HEK293 (cell line): ENCODE measurements around the gene UBTFL1.

ENCODE experiments used
- RBAK ChIP-seq: fragments of 450-650 bp; formaldehyde crosslinking; IDR thresholded peaks from 2 replicates; pipeline ENCODE4 v1.5.1; 2016; ENCODE audit warnings: missing biosample characterization, missing genetic modification characterization
- ZNF169 ChIP-seq: fragments of 450-650 bp; formaldehyde crosslinking; IDR thresholded peaks from 2 replicates; pipeline ENCODE4 v1.5.1; 2016; ENCODE audit warnings: missing biosample characterization, missing genetic modification characterization
- ZNF624 ChIP-seq: fragments of 450-650 bp; formaldehyde crosslinking; IDR thresholded peaks from 2 replicates; pipeline ENCODE4 v1.5.1; 2017; ENCODE audit warnings: missing biosample characterization, missing genetic modification characterization
- ZNF677 ChIP-seq: fragments of 450-650 bp; IDR thresholded peaks from 2 replicates; pipeline ENCODE4 v1.5.0; 2018; ENCODE audit warnings: missing biosample characterization, mild to moderate bottlenecking, missing genetic modification characterization, moderate library complexity
- TF ChIP-seq, protein P1 (sequence below): fragments of 450-650 bp; formaldehyde crosslinking; IDR thresholded peaks from 2 replicates; pipeline ENCODE4 v1.5.1; 2016; ENCODE audit warnings: missing biosample characterization, missing genetic modification characterization
- TF ChIP-seq, protein P2 (sequence below): fragments of 450-650 bp; formaldehyde crosslinking; IDR thresholded peaks from 2 replicates; pipeline ENCODE4 v1.5.1; 2016; ENCODE audit warnings: missing biosample characterization, missing genetic modification characterization
- TF ChIP-seq, protein P3 (sequence below): fragments of 450-650 bp; formaldehyde crosslinking; IDR thresholded peaks from 2 replicates; pipeline ENCODE4 v1.5.1; 2016; ENCODE audit warnings: missing biosample characterization, missing genetic modification characterization
- TF ChIP-seq, protein P4 (sequence below): fragments of 450-650 bp; formaldehyde crosslinking; IDR thresholded peaks from 2 replicates; pipeline ENCODE4 v1.5.1; 2016; ENCODE audit warnings: missing biosample characterization, missing genetic modification characterization
- TF ChIP-seq, protein P5 (sequence below): fragments of 450-650 bp; formaldehyde crosslinking; IDR thresholded peaks from 2 replicates; pipeline ENCODE4 v1.5.1; 2017; ENCODE audit warnings: missing biosample characterization, mild to moderate bottlenecking, missing genetic modification characterization, moderate library complexity

DNA sequence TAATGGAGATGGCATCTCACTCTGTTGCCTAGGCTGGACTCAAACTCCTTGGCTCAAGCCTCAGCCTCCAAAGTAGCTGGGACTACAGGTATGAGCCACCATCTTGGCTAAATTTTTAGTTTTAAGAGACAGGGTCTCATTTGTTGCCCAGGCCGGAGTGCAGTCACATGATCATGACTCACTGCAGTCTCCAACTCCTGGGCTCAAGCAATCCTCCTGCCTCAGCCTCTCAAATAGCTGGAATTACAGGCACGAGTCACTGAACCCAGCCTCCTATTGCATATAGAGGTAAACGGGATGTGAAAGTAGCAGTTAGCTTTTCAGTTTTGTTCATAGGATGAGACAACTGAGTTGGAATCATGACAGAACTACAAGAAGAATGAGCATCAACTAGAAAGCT lies 39.2 kb downstream of the UBTFL1 start:
- TF ChIP-seq ZNF169 (no peak), RBAK (tag by site-specific recombination) (no peak), ZNF677 (tag by site-specific recombination) (no peak), ZNF624 (tag by site-specific recombination) (no peak)
- TF ChIP-seq, protein P1, sequence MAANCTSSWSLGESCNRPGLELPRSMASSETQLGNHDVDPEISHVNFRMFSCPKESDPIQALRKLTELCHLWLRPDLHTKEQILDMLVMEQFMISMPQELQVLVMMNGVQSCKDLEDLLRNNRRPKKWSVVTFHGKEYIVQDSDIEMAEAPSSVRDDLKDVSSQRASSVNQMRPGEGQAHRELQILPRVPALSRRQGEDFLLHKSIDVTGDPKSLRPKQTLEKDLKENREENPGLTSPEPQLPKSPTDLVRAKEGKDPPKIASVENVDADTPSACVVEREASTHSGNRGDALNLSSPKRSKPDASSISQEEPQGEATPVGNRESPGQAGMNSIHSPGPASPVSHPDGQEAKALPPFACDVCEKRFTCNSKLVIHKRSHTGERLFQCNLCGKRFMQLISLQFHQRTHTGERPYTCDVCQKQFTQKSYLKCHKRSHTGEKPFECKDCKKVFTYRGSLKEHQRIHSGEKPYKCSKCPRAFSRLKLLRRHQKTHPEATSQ, result no peak
- TF ChIP-seq, protein P2, sequence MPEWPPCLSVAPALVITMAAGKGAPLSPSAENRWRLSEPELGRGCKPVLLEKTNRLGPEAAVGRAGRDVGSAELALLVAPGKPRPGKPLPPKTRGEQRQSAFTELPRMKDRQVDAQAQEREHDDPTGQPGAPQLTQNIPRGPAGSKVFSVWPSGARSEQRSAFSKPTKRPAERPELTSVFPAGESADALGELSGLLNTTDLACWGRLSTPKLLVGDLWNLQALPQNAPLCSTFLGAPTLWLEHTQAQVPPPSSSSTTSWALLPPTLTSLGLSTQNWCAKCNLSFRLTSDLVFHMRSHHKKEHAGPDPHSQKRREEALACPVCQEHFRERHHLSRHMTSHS (tag by site-specific recombination), result no peak
- TF ChIP-seq, protein P3, sequence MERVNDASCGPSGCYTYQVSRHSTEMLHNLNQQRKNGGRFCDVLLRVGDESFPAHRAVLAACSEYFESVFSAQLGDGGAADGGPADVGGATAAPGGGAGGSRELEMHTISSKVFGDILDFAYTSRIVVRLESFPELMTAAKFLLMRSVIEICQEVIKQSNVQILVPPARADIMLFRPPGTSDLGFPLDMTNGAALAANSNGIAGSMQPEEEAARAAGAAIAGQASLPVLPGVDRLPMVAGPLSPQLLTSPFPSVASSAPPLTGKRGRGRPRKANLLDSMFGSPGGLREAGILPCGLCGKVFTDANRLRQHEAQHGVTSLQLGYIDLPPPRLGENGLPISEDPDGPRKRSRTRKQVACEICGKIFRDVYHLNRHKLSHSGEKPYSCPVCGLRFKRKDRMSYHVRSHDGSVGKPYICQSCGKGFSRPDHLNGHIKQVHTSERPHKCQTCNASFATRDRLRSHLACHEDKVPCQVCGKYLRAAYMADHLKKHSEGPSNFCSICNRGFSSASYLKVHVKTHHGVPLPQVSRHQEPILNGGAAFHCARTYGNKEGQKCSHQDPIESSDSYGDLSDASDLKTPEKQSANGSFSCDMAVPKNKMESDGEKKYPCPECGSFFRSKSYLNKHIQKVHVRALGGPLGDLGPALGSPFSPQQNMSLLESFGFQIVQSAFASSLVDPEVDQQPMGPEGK (tag by site-specific recombination), result no peak
- TF ChIP-seq, protein P4, sequence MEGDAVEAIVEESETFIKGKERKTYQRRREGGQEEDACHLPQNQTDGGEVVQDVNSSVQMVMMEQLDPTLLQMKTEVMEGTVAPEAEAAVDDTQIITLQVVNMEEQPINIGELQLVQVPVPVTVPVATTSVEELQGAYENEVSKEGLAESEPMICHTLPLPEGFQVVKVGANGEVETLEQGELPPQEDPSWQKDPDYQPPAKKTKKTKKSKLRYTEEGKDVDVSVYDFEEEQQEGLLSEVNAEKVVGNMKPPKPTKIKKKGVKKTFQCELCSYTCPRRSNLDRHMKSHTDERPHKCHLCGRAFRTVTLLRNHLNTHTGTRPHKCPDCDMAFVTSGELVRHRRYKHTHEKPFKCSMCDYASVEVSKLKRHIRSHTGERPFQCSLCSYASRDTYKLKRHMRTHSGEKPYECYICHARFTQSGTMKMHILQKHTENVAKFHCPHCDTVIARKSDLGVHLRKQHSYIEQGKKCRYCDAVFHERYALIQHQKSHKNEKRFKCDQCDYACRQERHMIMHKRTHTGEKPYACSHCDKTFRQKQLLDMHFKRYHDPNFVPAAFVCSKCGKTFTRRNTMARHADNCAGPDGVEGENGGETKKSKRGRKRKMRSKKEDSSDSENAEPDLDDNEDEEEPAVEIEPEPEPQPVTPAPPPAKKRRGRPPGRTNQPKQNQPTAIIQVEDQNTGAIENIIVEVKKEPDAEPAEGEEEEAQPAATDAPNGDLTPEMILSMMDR, result no peak
- TF ChIP-seq, protein P5, sequence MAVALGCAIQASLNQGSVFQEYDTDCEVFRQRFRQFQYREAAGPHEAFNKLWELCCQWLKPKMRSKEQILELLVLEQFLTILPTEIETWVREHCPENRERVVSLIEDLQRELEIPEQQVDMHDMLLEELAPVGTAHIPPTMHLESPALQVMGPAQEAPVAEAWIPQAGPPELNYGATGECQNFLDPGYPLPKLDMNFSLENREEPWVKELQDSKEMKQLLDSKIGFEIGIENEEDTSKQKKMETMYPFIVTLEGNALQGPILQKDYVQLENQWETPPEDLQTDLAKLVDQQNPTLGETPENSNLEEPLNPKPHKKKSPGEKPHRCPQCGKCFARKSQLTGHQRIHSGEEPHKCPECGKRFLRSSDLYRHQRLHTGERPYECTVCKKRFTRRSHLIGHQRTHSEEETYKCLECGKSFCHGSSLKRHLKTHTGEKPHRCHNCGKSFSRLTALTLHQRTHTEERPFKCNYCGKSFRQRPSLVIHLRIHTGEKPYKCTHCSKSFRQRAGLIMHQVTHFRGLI (tag by site-specific recombination), result no peak
